ENCODE data around the gene INTS15.
A peak's percentile ranks its signal among the peaks of the same experiment; 100 is the strongest.

INTS15 gene

DNA sequence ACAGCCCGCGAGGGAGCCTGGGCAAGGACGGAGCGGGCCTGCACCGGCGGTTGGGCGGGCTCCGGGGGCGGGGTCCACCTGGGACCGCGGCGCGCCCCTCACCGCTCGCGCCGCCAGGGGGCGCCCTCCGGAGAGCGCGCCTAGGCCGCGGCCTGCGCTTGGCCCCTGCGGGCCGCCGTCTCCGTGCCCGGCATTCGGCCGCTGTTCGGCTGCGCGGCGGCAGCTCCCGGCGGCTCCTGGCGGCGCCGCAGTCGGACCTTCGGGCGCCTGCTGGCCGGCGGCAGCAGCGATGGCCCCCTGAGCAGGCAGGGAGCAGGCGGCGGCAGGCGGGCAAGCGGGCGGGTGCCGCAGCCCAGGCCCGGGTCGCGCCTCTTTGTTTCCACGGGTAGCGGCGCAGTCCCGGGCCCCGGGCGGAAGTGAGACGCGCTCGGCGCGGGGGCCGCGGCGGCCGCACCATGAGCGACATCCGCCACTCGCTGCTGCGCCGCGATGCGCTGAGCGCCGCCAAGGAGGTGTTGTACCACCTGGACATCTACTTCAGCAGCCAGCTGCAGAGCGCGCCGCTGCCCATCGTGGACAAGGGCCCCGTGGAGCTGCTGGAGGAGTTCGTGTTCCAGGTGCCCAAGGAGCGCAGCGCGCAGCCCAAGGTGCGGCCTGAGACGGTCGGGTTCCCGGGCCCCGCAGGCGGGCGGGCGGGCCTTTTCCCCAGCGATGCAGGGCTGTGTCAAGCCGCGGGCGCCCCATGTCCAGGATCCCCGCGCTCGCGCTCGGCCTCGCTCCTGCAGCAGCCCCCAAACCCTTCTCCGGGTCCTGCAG is at the start of gene INTS15:
TSS of gene INTS15 (plus strand) at position 193 of the 816 bp plus-strand sequence. CDS start at position 456, 263 bp downstream.
- in situ Hi-C loops (cut with MboI; ENCODE audit: low pct_unique_long_range_greater_than_20kb, low sequenced_read_pairs, unreplicated experiment): loop anchor here (25.0 kb wide), 1 partner anchor 247 kb away; the partner anchor contains the start of gene CCZ1B
- TF ChIP-seq, protein P1, sequence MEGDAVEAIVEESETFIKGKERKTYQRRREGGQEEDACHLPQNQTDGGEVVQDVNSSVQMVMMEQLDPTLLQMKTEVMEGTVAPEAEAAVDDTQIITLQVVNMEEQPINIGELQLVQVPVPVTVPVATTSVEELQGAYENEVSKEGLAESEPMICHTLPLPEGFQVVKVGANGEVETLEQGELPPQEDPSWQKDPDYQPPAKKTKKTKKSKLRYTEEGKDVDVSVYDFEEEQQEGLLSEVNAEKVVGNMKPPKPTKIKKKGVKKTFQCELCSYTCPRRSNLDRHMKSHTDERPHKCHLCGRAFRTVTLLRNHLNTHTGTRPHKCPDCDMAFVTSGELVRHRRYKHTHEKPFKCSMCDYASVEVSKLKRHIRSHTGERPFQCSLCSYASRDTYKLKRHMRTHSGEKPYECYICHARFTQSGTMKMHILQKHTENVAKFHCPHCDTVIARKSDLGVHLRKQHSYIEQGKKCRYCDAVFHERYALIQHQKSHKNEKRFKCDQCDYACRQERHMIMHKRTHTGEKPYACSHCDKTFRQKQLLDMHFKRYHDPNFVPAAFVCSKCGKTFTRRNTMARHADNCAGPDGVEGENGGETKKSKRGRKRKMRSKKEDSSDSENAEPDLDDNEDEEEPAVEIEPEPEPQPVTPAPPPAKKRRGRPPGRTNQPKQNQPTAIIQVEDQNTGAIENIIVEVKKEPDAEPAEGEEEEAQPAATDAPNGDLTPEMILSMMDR (IDR thresholded peaks at IDR 0.05; ENCODE audit: extremely low read depth, insufficient read depth, missing control alignments): peak; percentile 94
- peak; percentile 95 for DNase-seq (ENCODE audit: low spot score)

DNA sequence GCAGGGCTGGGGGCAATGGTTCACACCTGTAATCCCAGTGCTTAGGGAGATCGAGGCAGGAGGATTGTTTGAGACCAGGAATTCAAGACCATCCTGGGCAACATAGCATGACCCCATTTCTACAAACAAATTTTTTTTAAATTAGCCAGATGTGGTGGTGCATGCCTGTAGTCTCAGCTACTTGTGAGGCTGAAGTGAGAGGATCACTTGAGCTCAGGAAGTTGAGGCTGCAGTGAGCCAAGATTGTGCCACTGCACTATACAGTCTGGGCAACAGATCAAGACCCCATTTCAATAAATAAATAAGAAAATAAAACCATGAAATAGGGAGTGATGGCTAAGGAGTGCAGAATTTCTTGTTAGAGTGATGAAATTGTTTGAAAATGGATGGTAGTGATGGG is 47.5 kb upstream of the INTS15 start:
- in situ Hi-C loops (cut with MboI; ENCODE audit: low pct_unique_long_range_greater_than_20kb, low sequenced_read_pairs, unreplicated experiment): no loop called here
- TF ChIP-seq, protein P1 (IDR thresholded peaks at IDR 0.05; ENCODE audit: extremely low read depth, insufficient read depth, missing control alignments): no peak
- no peak for DNase-seq (ENCODE audit: low spot score)

DNA sequence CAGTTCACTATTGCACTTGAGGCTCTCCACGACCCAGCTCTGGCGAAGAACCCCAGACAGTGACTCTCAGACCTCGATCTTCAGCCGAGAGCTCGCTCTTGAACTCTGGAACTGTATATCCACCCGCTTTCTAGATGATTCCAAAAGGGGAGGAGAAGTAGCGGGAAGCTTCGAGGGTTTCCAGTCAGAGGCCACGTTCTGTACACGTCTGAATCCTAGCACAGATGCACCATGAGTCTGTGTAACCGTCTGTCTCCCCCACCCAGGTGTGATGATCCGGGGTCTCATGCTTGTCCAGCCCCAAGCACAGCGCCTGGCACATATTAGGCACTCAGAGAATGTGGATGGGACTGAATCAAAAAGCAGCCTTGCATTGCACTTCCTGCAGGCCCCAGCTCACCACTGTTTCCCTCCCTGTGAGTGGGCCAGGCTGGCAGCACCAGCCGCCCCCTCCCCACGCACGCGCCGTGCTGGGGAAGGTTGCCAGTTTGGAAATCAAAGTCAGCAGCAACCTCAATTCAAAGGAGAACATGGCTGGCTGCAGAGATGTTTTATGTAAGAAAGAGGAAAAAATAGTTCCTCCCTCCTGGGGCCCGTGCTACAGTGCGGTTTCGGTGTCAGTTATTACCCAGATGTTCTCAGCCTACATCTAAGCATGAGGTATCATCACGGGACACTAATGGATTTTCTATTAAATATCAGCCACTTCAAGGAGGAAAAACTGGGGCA is 44.3 kb upstream of the INTS15 start:
- in situ Hi-C loops (cut with MboI; ENCODE audit: low pct_unique_long_range_greater_than_20kb, low sequenced_read_pairs, unreplicated experiment): no loop called here
- TF ChIP-seq, protein P1 (IDR thresholded peaks at IDR 0.05; ENCODE audit: extremely low read depth, insufficient read depth, missing control alignments): no peak
- DNase-seq (ENCODE audit: low spot score): no peak

DNA sequence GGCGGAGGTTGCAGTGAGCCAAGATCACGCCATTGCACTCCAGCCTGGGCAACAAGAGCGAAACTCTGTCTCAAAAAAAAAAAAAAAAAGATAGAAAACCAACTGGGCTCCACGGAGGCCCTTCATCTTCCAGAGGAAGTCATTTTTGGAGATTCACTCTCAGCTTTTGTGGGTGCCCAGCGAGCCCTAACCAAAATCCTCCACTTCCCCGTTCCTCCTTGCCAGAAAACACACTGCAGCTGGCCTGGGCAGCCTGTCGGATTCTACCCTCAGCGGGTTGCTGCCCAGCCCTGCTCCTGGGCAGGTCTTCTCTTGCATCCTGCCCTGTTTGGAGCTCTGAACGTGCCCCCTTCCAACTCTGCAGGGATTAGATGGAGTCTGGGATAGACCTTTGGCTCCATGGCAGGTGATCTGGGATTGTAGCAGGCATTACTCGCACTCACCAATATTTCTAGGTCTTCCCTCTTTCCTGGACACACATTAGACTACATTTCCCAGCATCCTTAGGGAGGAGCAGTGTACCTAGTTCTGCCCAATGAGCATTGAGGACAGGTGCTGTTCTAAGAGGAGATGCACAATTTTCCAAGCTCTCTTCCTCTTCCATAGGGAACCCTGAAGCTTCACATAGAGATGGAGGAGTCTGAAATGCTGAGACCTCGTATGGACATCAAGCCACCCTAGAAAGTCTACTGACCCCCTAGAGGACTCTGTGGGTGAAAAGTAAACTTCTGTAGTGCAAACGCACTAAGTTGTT is 43.1 kb upstream of the INTS15 start:
- in situ Hi-C loops (cut with MboI; ENCODE audit: low pct_unique_long_range_greater_than_20kb, low sequenced_read_pairs, unreplicated experiment): no loop called here
- TF ChIP-seq, protein P1 (IDR thresholded peaks at IDR 0.05; ENCODE audit: extremely low read depth, insufficient read depth, missing control alignments): no peak
- DNase-seq (ENCODE audit: low spot score): no peak

DNA sequence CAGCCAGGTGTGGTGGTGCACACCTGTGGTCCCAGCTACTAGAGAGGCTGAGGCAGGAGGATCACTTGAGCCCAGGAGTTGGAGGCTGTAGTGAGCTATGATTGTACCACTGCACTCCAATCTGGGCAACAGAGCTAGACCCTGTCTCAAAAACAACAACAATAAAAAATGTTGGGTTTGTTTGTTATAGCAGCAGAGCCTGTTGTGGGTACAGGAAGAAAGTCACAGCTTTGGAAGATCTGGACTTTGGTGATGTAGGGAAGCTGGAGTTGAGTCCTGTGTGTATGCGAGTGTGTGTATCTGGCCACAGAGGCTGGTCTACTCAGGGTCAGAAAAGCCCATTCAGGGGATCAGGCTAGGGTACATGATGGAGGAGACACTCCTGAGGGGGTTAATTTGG is 42.4 kb upstream of the INTS15 start:
- TF ChIP-seq, protein P1 (IDR thresholded peaks at IDR 0.05; ENCODE audit: extremely low read depth, insufficient read depth, missing control alignments): no peak
- DNase-seq (ENCODE audit: low spot score): no peak
- in situ Hi-C loops (cut with MboI; ENCODE audit: low pct_unique_long_range_greater_than_20kb, low sequenced_read_pairs, unreplicated experiment): no loop called here

DNA sequence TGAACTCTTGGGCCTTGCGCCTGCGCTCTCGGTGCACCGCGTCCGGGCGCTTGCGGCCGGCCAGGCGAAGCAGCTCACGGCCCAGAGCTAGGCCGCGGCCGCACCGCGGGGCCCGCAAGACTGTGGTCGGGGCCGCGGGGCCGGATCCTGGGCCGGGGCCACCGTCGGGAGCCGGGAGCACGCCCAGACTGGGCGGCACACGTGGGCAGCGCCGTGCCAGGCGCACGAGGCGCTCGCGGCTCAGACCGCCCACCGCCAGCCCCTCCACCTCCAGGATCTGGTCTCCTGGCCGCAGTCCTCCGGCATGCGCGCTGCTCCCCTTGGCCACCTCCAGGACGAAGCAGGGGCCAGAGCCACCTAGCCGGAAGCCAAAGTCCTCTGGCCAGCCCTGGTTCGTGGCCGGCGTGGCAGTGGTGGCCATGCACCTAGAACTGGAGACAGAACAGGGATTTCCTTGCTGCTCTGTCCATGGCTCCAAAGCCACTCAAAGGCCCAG is 38.8 kb upstream of the INTS15 start, which contains the start of gene GRID2IP:
TSS of gene GRID2IP (minus strand) at position 446 of the 496 bp plus-strand sequence. CDS start at position 421, 25 bp downstream.
- in situ Hi-C loops (cut with MboI; ENCODE audit: low pct_unique_long_range_greater_than_20kb, low sequenced_read_pairs, unreplicated experiment): no loop called here
- TF ChIP-seq, protein P1 (IDR thresholded peaks at IDR 0.05; ENCODE audit: extremely low read depth, insufficient read depth, missing control alignments): no peak

More for the DNA sequence above, 38.8 kb upstream of the INTS15 start, which contains the start of gene GRID2IP:
- DNase-seq (ENCODE audit: low spot score): no peak
